ENCODE data around the gene VKORC1.

The VKORC1 gene

DNA sequence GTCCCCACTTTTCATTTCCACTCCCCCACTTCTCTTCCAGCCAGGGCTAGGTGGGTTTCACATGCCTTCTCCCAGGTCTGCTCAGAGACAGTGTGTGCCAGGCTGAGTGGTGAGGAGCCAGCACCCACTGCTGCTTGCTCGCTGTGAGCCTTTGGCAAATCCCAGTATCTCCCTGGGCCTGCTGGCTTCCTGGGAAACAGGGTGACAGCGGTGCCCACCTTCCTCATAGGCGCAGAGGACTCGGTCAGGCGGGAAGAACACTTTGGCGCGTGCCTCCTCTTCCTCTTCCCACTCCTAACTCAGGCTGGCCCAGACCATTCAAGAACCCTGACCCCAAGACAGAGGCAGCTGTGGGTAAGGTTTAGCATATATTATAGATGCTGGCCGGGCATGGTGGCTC is 5.4 kb downstream of the VKORC1 start:
- DNase-seq (ENCODE audit: insufficient read length, low spot score) (no peak), FAIRE-seq (no peak)
- TF ChIP-seq POLR2AphosphoS5 (IDR thresholded peaks at IDR 0.05; ENCODE audit: low read depth, low read length) (no peak), POLR2A (IDR thresholded peaks at IDR 0.05; ENCODE audit: low read depth, low read length) (no peak), POU2F2 (IDR thresholded peaks at IDR 0.05; ENCODE audit: low read depth, low read length) (no peak), SPI1 (IDR thresholded peaks at IDR 0.05; ENCODE audit: low read depth, low read length) (no peak), TAF1 (IDR thresholded peaks at IDR 0.05; ENCODE audit: low read depth, low read length) (no peak), PAX5 (IDR thresholded peaks at IDR 0.05; ENCODE audit: insufficient read depth, low read length, severe bottlenecking) (no peak)

DNA sequence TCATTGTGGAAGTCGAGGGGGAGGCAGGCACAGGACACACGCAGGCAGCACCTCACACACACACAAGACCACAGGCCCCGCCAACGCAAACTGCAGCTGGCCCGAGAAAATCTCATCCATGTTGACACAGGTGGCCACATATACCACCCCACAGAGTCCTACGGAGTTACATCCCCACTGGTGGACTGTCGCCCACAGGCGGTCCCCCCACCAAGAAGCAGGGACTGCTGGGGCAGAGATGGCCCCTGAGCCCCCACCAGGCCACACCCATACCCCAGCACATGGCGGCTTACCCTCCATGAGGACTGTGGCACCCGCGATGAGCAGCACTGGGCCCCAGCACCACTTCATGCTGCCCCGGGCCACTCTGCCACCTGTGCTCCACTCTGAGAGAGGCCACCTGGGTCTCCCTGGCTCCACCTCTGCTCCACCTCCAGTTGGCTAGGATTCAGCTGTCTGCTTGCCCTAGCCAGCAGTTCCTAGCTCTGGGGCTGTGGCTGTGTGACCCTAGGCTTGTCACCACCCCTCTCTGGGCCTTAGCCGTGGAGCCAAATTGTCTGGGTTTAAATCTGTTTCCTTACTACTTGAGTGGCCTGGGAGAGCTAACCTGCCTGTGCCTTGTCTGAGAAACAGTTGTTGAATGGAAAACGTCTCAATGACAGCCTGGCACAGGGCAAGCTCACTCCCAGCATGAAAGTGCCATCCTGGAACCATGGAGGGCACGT is 6.0 kb downstream of the VKORC1 start, which contains the start of gene PRSS53:
PRSS53 (minus strand) TSS at position 485 of the 725 bp plus-strand sequence; CDS start at position 351, 134 bp downstream.
- TF ChIP-seq SPI1 (IDR thresholded peaks at IDR 0.05; ENCODE audit: low read depth, low read length) (no peak), POLR2A (IDR thresholded peaks at IDR 0.05; ENCODE audit: low read depth, low read length) (no peak), POU2F2 (IDR thresholded peaks at IDR 0.05; ENCODE audit: low read depth, low read length) (no peak), TAF1 (IDR thresholded peaks at IDR 0.05; ENCODE audit: low read depth, low read length) (no peak)

DNA sequence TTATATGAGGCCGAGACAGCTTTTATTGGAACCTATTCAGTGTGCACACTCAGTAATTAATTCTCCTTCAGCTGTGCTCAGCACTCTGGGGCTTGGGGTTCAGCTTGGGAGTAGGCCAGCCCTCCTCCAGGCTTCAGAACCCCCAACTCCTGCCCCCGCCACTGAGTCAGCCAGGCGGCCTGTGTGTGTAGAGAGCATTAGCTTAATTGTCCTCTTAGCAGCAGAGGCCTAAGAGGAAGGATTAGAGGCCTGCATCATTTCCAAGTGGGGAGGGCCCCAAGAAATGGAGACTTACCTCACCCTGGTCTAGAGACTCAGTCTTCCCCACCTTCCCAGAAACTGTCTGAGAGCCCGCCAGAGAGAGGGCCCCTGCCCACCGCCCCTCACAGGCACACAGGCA is 6.6 kb downstream of the VKORC1 start:
- DNase-seq (ENCODE audit: insufficient read length, low spot score) (no peak), FAIRE-seq (no peak)
- TF ChIP-seq POU2F2 (IDR thresholded peaks at IDR 0.05; ENCODE audit: low read depth, low read length), result no peak
- no peak for TF ChIP-seq POLR2A (IDR thresholded peaks at IDR 0.05; ENCODE audit: low read depth, low read length)
- no peak for TF ChIP-seq SPI1 (IDR thresholded peaks at IDR 0.05; ENCODE audit: low read depth, low read length)

More for the DNA sequence above, 6.0 kb downstream of the VKORC1 start, which contains the start of gene PRSS53:
- DNase-seq (ENCODE audit: insufficient read length, low spot score), result no peak
- FAIRE-seq, result no peak

DNA sequence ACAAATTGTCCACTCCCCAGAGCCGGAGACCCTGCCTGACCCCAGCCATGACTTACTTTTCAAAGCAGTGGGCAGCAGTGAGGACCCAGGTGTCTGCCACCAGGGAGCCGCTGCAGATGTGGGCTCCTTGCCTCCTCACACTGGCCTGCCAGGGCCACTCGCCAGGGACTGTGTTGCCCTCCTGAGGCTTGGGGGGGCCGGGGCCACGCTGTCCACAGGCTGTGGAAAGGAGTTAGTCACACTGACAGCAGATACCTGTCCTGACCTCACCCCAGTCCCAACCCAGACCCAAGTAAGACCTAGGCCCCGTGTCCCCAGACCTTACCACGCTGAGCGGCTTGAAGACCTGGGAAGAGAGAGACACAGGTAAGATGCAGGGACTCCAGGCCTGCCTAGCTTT is 7.1 kb downstream of the VKORC1 start:
- DNase-seq (ENCODE audit: insufficient read length, low spot score) (no peak), FAIRE-seq (no peak)
- TF ChIP-seq PAX5 (IDR thresholded peaks at IDR 0.05; ENCODE audit: insufficient read depth, low read length, severe bottlenecking) (no peak), SPI1 (IDR thresholded peaks at IDR 0.05; ENCODE audit: low read depth, low read length) (no peak), POLR2AphosphoS5 (IDR thresholded peaks at IDR 0.05; ENCODE audit: low read depth, low read length) (no peak), POU2F2 (IDR thresholded peaks at IDR 0.05; ENCODE audit: low read depth, low read length) (no peak)

DNA sequence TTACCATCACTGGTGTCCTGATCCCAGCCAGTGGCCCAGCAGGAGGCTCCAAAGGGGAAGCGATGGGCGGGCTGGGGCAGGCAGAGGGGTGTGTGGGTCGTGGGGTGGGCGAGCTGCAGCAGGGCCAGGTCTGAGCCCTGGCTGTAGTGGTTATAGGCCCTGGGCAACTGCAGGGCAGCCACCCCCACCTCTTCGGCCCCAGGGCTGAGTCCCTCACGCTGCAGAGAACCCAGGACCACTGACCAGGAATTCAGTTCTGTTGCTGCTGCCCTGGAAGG is 8.0 kb downstream of the VKORC1 start:
- no peak for TF ChIP-seq TAF1 (IDR thresholded peaks at IDR 0.05; ENCODE audit: low read depth, low read length)
- no peak for TF ChIP-seq SPI1 (IDR thresholded peaks at IDR 0.05; ENCODE audit: low read depth, low read length)
- TF ChIP-seq POLR2A (IDR thresholded peaks at IDR 0.05; ENCODE audit: low read depth, low read length), result no peak
- TF ChIP-seq POLR2AphosphoS5 (IDR thresholded peaks at IDR 0.05; ENCODE audit: low read depth, low read length), result no peak
- TF ChIP-seq PAX5 (IDR thresholded peaks at IDR 0.05; ENCODE audit: insufficient read depth, low read length, severe bottlenecking), result no peak
- no peak for TF ChIP-seq POU2F2 (IDR thresholded peaks at IDR 0.05; ENCODE audit: low read depth, low read length)
- FAIRE-seq, result no peak

DNA sequence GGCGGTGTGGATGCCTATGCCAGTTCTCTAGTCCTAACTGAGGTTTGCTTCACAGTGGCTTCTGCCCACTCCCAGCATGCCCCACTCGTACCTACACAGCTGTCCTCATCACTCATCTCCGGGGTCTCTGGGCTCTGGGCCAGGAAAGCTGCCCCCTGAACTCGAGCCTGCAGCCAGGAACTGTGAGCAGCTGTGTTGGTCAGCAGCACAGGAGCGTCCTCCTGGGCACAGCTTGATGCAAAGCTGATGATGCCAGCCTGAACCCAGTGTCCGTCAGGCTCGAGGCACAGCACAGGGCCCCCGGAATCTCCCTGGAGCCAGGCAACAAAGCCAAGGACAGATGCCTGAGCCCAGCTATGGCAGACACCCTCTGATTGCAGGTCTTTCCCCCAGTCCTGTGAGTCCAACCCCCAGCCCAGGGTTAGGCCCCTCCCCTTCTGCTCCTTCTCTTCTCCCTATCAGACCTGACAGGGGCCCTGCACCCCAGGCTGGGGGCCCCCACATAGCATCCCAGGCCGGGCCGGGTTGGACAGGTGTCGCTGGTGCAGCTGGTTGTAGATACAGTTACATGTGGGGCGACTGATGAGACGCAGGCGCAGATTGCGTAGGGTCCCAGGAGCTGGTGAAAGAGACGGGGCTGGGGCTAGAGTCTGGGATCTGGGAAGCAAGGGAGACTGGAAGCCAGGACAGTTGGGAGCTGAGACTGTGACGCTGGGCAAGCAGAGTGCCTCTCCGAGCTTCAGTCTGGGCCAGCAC is 8.5 kb downstream of the VKORC1 start:
- FAIRE-seq, result no peak

More for the DNA sequence above, 8.0 kb downstream of the VKORC1 start:
- no peak for DNase-seq (ENCODE audit: insufficient read length, low spot score)

DNA sequence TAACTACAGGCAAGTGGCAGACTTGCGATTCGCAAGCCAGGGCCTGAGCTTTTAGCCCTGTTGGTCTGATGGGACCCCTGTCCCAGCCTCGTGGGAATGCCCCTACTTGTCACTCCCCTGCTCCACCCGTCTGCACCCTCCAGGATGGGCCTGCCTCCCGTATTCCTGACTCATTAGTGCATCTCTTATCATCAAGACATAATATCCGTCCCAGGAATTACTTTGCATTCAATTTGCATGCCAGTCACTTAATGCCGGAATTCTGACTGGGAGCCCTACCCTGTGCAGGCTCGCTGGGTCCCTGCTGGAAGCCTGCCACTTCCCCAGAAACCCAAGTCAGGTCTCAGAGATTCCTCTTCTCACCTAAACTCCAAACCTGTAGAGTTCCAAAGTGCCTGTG is 9.2 kb downstream of the VKORC1 start:
- FAIRE-seq, result no peak
- no peak for DNase-seq (ENCODE audit: insufficient read length, low spot score)
- no peak for TF ChIP-seq POLR2AphosphoS5 (IDR thresholded peaks at IDR 0.05; ENCODE audit: low read depth, low read length)

More for the DNA sequence above, 8.5 kb downstream of the VKORC1 start:
- no peak for DNase-seq (ENCODE audit: insufficient read length, low spot score)
- TF ChIP-seq POLR2A (IDR thresholded peaks at IDR 0.05; ENCODE audit: low read depth, low read length) (no peak), PAX5 (IDR thresholded peaks at IDR 0.05; ENCODE audit: insufficient read depth, low read length, severe bottlenecking) (no peak), POU2F2 (IDR thresholded peaks at IDR 0.05; ENCODE audit: low read depth, low read length) (no peak), POLR2AphosphoS5 (IDR thresholded peaks at IDR 0.05; ENCODE audit: low read depth, low read length) (no peak), TAF1 (IDR thresholded peaks at IDR 0.05; ENCODE audit: low read depth, low read length) (no peak), SPI1 (IDR thresholded peaks at IDR 0.05; ENCODE audit: low read depth, low read length) (no peak)

DNA sequence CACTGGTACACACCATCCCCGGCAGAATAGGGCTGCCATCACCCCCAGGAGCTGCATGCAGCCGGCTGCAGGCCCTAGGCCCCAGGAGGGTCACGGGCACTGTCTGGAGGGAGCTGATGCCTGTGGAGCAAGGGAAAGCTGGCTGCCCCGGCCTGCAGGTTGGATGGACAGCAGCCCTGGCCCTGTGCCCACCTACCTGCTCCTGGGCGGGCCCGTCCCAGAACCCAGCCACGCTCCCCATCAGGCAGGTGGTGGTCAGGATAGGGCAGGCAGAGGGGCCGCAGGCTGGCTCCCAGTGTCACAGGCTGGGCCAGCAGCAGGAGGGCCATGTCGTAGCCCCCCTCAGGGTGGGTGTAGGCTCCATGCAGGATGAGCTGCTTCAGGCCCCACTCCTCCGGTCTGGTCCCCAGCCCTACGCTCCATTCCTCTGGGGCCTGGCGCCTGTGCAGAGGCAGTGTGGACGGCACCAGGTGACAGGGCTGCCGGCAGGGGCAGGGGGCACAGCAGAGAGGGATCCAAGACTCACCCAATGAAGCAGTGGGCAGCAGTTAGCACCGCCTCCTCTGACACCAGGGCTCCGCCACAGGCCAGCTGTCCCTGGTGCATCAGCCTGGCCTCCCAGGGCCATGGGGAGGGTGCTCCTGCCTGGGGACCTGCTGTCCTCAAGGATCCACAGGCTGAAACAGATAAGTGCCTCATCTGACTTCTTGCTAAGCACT is 9.9 kb downstream of the VKORC1 start:
- no peak for FAIRE-seq
- DNase-seq (ENCODE audit: insufficient read length, low spot score), result no peak
- no peak for TF ChIP-seq POLR2AphosphoS5 (IDR thresholded peaks at IDR 0.05; ENCODE audit: low read depth, low read length)
- no peak for TF ChIP-seq POLR2A (IDR thresholded peaks at IDR 0.05; ENCODE audit: low read depth, low read length)
- TF ChIP-seq TAF1 (IDR thresholded peaks at IDR 0.05; ENCODE audit: low read depth, low read length), result no peak
- no peak for TF ChIP-seq PAX5 (IDR thresholded peaks at IDR 0.05; ENCODE audit: insufficient read depth, low read length, severe bottlenecking)
- TF ChIP-seq SPI1 (IDR thresholded peaks at IDR 0.05; ENCODE audit: low read depth, low read length), result no peak
- TF ChIP-seq POU2F2 (IDR thresholded peaks at IDR 0.05; ENCODE audit: low read depth, low read length), result no peak

DNA sequence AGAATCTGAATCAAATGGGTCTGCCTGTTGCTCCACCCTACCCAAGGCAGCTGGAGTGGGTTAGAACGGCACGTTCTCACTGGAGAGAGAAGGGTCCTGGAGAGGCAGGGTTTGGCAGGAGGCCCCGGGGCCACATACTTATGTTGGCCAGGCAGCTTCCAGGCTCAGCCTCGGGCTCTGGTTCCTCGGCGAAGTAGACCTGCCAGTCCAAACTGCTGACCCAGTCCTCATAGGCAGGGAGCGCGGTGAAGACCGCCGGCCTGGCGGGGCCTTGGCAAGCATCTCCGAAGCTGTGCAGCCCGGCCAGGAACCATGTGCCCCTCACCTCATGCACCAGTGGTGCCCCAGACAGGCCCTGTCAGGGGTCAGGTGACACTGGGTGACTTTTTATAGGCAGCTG is 10.6 kb downstream of the VKORC1 start:
- no peak for DNase-seq (ENCODE audit: insufficient read length, low spot score)
- FAIRE-seq, result no peak

More for the DNA sequence above, 10.6 kb downstream of the VKORC1 start:
- TF ChIP-seq POU2F2 (IDR thresholded peaks at IDR 0.05; ENCODE audit: low read depth, low read length) (no peak), SPI1 (IDR thresholded peaks at IDR 0.05; ENCODE audit: low read depth, low read length) (no peak), POLR2A (IDR thresholded peaks at IDR 0.05; ENCODE audit: low read depth, low read length) (no peak), POLR2AphosphoS5 (IDR thresholded peaks at IDR 0.05; ENCODE audit: low read depth, low read length) (no peak), TAF1 (IDR thresholded peaks at IDR 0.05; ENCODE audit: low read depth, low read length) (no peak), PAX5 (IDR thresholded peaks at IDR 0.05; ENCODE audit: insufficient read depth, low read length, severe bottlenecking) (no peak)
